H1 (cell line): ENCODE measurements around the gene PRRT2. TPM values are rescaled to one million over a fixed set of nuclear protein-coding genes. Genes with fewer than 3 reads are reported as not detected.
A peak's percentile ranks its signal among the peaks of the same experiment; 100 is the strongest.

Source experiments
- CTCF ChIA-PET: fragments of 300-600 bp; sonication (Branson Sonifier 250); formaldehyde crosslinking; loops from one replicate; lab custom pipeline; 2021; ENCODE audit not compliant: partially characterized antibody; lab: Charles Lee
- POLR2A ChIA-PET: fragments of 300-600 bp; sonication (Branson Sonifier 250); formaldehyde crosslinking; loops from one replicate; lab custom pipeline; 2021; ENCODE audit warnings: inconsistent platforms; ENCODE audit not compliant: partially characterized antibody; lab: Charles Lee
- DNase-seq, 2 experiments: peaks; one replicate each; pipeline versions ENCODE4 v3.0.0 to v3.0.0-alpha.2; 2010 to 2022; ENCODE audit warnings: low spot score in 2 of 2, low read depth in 1 of 2, mixed read lengths in 1 of 2
- FAIRE-seq: peaks from 2 replicates; lab custom pipeline; 2011; peaks lifted over from hg19 to GRCh38; lab: Jason Lieb, UNC
- H2AFZ ChIP-seq: 2 replicates; pipeline ENCODE4 v1.8.1; 2012; ENCODE audit warnings: low read length, inconsistent platforms
- H2AK5ac ChIP-seq: 2 replicates; pipeline ENCODE4 v1.6.1; 2013; ENCODE audit warnings: low read depth, low read length
- H2BK120ac ChIP-seq: replicated peaks from 2 replicates; pipeline ENCODE3; 2013; ENCODE audit warnings: low read depth, low read length, inconsistent platforms
- H2BK12ac ChIP-seq: 2 replicates; pipeline ENCODE4 v1.6.1; 2013; ENCODE audit warnings: low read depth, low read length
- H2BK15ac ChIP-seq: 2 replicates; pipeline ENCODE4 v1.6.1; 2013; ENCODE audit warnings: low read length
- H2BK20ac ChIP-seq: 2 replicates; pipeline ENCODE4 v1.6.1; 2013; ENCODE audit warnings: low read length
- H2BK5ac ChIP-seq: 2 replicates; pipeline ENCODE4 v1.6.1; 2013; ENCODE audit warnings: low read depth, low read length
- H3K14ac ChIP-seq: 2 replicates; pipeline ENCODE4 v1.6.1; 2013; ENCODE audit warnings: inconsistent platforms; ENCODE audit not compliant: insufficient read length
- H3K18ac ChIP-seq: 2 replicates; pipeline ENCODE4 v1.6.1; 2013; ENCODE audit warnings: low read length; ENCODE audit errors: extremely low read depth
- H3K23ac ChIP-seq: 2 replicates; pipeline ENCODE4 v1.6.1; 2013; ENCODE audit warnings: inconsistent platforms; ENCODE audit not compliant: insufficient read length
- H3K23me2 ChIP-seq: 2 replicates; pipeline ENCODE4 v1.6.1; 2013; ENCODE audit warnings: low read depth, low read length
- H3K27ac ChIP-seq: 2 replicates; pipeline ENCODE4 v1.6.1; 2011; ENCODE audit warnings: low read depth, low read length, inconsistent platforms
- H3K27me3 ChIP-seq, 4 experiments: replicated peaks in 1 of 4; 1 replicate in 1 of 4; 2 replicates in 3 of 4; pipeline versions ENCODE4 v1.6.1 to v1.8.1; 2011 to 2013; ENCODE audit warnings: low read length in 3 of 4, mild to moderate bottlenecking in 3 of 4, inconsistent platforms in 2 of 4, mixed read lengths in 2 of 4, moderate library complexity in 1 of 4; ENCODE audit not compliant: control insufficient read depth in 3 of 4, insufficient read depth in 3 of 4; ENCODE audit errors: extremely low read depth in 1 of 4
- H3K36me3 ChIP-seq, 4 experiments: 2 replicates each; pipeline versions ENCODE4 v1.6.1 to v1.8.1; 2011 to 2013; ENCODE audit warnings: mild to moderate bottlenecking in 4 of 4, low read length in 3 of 4, moderate library complexity in 2 of 4, control low read depth in 1 of 4, inconsistent platforms in 1 of 4; ENCODE audit not compliant: insufficient read depth in 4 of 4, control insufficient read depth in 2 of 4
- H3K4ac ChIP-seq: replicated peaks from 2 replicates; pipeline ENCODE3; 2013; ENCODE audit warnings: low read length, low read depth, mixed read lengths, inconsistent platforms; ENCODE audit not compliant: insufficient read length
- H3K4me1 ChIP-seq, 4 experiments: replicated peaks in 1 of 4; 1 replicate in 1 of 4; 2 replicates in 3 of 4; pipeline versions ENCODE4 v1.6.1 to v1.8.1; 2011 to 2013; ENCODE audit warnings: low read length in 3 of 4, inconsistent platforms in 2 of 4, mixed read lengths in 1 of 4; ENCODE audit not compliant: insufficient read depth in 4 of 4, control insufficient read depth in 3 of 4
- H3K4me2 ChIP-seq, 2 experiments: 2 replicates each; pipeline versions ENCODE4 v1.6.1 to v1.8.1; 2011 to 2013; ENCODE audit warnings: low read depth in 2 of 2, low read length in 2 of 2, control low read depth in 1 of 2, inconsistent platforms in 1 of 2, mild to moderate bottlenecking in 1 of 2; ENCODE audit not compliant: insufficient read depth in 1 of 2
- H3K4me3 ChIP-seq, 4 experiments: fragments of 200-600, 300-600 bp in 1 of 4; sonication (generic), shearing (Covaris generic), sonication (Bioruptor Twin) in 1 of 4; 2 replicates each; pipeline versions ENCODE4 v1.5.1 to v1.8.1; 2011 to 2016; ENCODE audit warnings: low read length in 4 of 4, low read depth in 3 of 4, control low read depth in 2 of 4, inconsistent platforms in 2 of 4, mild to moderate bottlenecking in 2 of 4, mixed read lengths in 1 of 4, moderate library complexity in 1 of 4; ENCODE audit not compliant: insufficient read depth in 2 of 4; ENCODE audit errors: extremely low read depth in 1 of 4
- H3K56ac ChIP-seq: replicated peaks from 2 replicates; pipeline ENCODE3; 2013; ENCODE audit warnings: low read depth, mild to moderate bottlenecking, mixed read lengths, low read length, inconsistent platforms; ENCODE audit not compliant: insufficient read length
- H3K79me1 ChIP-seq: 2 replicates; pipeline ENCODE4 v1.6.1; 2013; ENCODE audit warnings: low read depth, low read length, control low read depth
- H3K79me2 ChIP-seq, 2 experiments: 2 replicates each; pipeline versions ENCODE4 v1.6.1 to v1.8.1; 2012 to 2013; ENCODE audit warnings: low read length in 2 of 2, mild to moderate bottlenecking in 2 of 2, inconsistent platforms in 1 of 2; ENCODE audit not compliant: insufficient read depth in 2 of 2, control insufficient read depth in 1 of 2
- H3K9ac ChIP-seq, 4 experiments: replicated peaks in 1 of 4; 1 replicate in 1 of 4; 2 replicates in 3 of 4; pipeline versions ENCODE4 v1.6.1 to v1.8.1; 2011 to 2013; ENCODE audit warnings: low read depth in 3 of 4, low read length in 3 of 4, control low read depth in 2 of 4, mild to moderate bottlenecking in 2 of 4, moderate library complexity in 2 of 4, inconsistent platforms in 1 of 4; ENCODE audit errors: extremely low read depth in 1 of 4
- H3K9me3 ChIP-seq, 2 experiments: 2 replicates each; pipeline versions ENCODE4 v1.6.1 to v1.8.1; 2012 to 2013; ENCODE audit warnings: mild to moderate bottlenecking in 2 of 2, moderate library complexity in 2 of 2, control low read depth in 1 of 2, inconsistent platforms in 1 of 2, low read depth in 1 of 2, low read length in 1 of 2, mixed read lengths in 1 of 2; ENCODE audit not compliant: insufficient read depth in 2 of 2
- H4K20me1 ChIP-seq, 2 experiments: replicated peaks in 1 of 2; 2 replicates each; pipeline versions ENCODE3 to v1.8.1; 2011 to 2013; ENCODE audit warnings: inconsistent platforms in 2 of 2, low read length in 2 of 2, mild to moderate bottlenecking in 1 of 2; ENCODE audit not compliant: insufficient read depth in 2 of 2, control insufficient read depth in 1 of 2
- H4K5ac ChIP-seq: 2 replicates; pipeline ENCODE4 v1.6.1; 2013; ENCODE audit warnings: low read length, low read depth, mixed read lengths, inconsistent platforms; ENCODE audit not compliant: insufficient read length
- H4K8ac ChIP-seq: 2 replicates; pipeline ENCODE4 v1.8.0; 2013; ENCODE audit warnings: mild to moderate bottlenecking, moderate library complexity, low read length, inconsistent platforms; ENCODE audit not compliant: insufficient read depth; ENCODE audit errors: extremely low read depth
- H4K91ac ChIP-seq: replicated peaks from 2 replicates; pipeline ENCODE3; 2013; ENCODE audit warnings: low read length, mixed read lengths, inconsistent platforms; ENCODE audit not compliant: insufficient read length
- ASH2L ChIP-seq: fragments of 200-600, 300-600 bp; sonication (generic); IDR thresholded peaks from one replicate; pipeline ENCODE4 v1.7.1; 2017; ENCODE audit warnings: low read length
- ATF3 ChIP-seq: IDR thresholded peaks from 2 replicates; pipeline ENCODE4 v1.6.1; 2011; ENCODE audit warnings: low read depth, mild to moderate bottlenecking, low read length; ENCODE audit not compliant: insufficient read depth
- BCL11A ChIP-seq, 2 experiments: IDR thresholded peaks; one replicate each; pipeline ENCODE4 v1.6.1; 2011; ENCODE audit warnings: low read depth in 2 of 2, low read length in 2 of 2, mild to moderate bottlenecking in 2 of 2
- CBX5 ChIP-seq: fragments of 300-800, 300-1000 bp; sonication (generic); IDR thresholded peaks from 2 replicates; pipeline ENCODE4 v1.7.1; 2016; ENCODE audit warnings: antibody characterized with exemption, low read length, low read depth
- JUN ChIP-seq: IDR thresholded peaks from 2 replicates; pipeline ENCODE4 v1.6.1; 2011; ENCODE audit warnings: low read depth, mild to moderate bottlenecking, improper control_type of control experiment, low read length
- JUND ChIP-seq: IDR thresholded peaks from 2 replicates; pipeline ENCODE4 v1.6.1; 2011; ENCODE audit warnings: mild to moderate bottlenecking, improper control_type of control experiment, low read length
- MAX ChIP-seq: IDR thresholded peaks from 2 replicates; pipeline ENCODE4 v1.6.1; 2012; ENCODE audit warnings: inconsistent platforms
- POLR2AphosphoS5 ChIP-seq: IDR thresholded peaks from 2 replicates; pipeline ENCODE4 v1.6.1; 2011; ENCODE audit warnings: low read depth, low read length
- RFX5 ChIP-seq: IDR thresholded peaks from 2 replicates; pipeline ENCODE4 v1.6.1; 2011; ENCODE audit warnings: low read depth, low read length, improper control_type of control experiment, borderline replicate concordance
- SRF ChIP-seq: IDR thresholded peaks from 2 replicates; pipeline ENCODE4 v1.6.1; 2011; ENCODE audit warnings: mild to moderate bottlenecking, low read depth, low read length, moderate library complexity
- YY1 ChIP-seq: IDR thresholded peaks from 2 replicates; pipeline ENCODE4 v1.6.1; 2011; ENCODE audit warnings: low read depth, mild to moderate bottlenecking, low read length
- ZNF274 ChIP-seq: IDR thresholded peaks from 2 replicates; pipeline ENCODE4 v1.7.0; 2012; ENCODE audit warnings: low read length, borderline replicate concordance; ENCODE audit errors: extremely low read depth
- WGBS, 2 experiments: shearing (Covaris generic) in 1 of 2; methylation state at CpG; one replicate each; pipeline versions ENCODE4 v1.1.6 to v1.1.7; 2013 to 2015; ENCODE audit warnings: low lambda C conversion rate in 2 of 2, mixed read lengths in 2 of 2, inconsistent platforms in 1 of 2, low coverage in 1 of 2, missing lambda C conversion rate in 1 of 2; ENCODE audit not compliant: insufficient replicate concordance in 2 of 2, insufficient coverage in 1 of 2, insufficient read length in 1 of 2; ENCODE audit errors: extremely low coverage in 1 of 2, missing lambda C conversion rate in 1 of 2; 5-methylcytosine and 5-hydroxymethylcytosine counted together
- polyA plus RNA-seq, 7 experiments: library from polyadenylated mRNA; depleted of rRNA in 3 of 7; stranded (reverse) in 5 of 7; unstranded in 2 of 7; fragments of >200 nt in 5 of 7; fragments of 200-250 nt in 2 of 7; gene quantifications; 1 replicate in 5 of 7; 2 replicates in 1 of 7; 4 replicates in 1 of 7; pipeline versions ENCODE4 v1.2.1 to v1.2.3, GENCODE V29; 2011 to 2013; ENCODE audit warnings: missing spikeins in 2 of 7, mixed read lengths in 2 of 7
- total RNA-seq: library from RNA; stranded (reverse); fragmentation: NEBNext Ultra II Directional; extraction: Animal tissue kit (Norgen Biotek cat#: 25700); gene quantifications from 2 replicates; pipeline ENCODE4 v1.2.1, GENCODE V29; 2021

The PRRT2 gene
- total and polyA plus RNA-seq, 2 of the 8 experiments (the other 6 are each of a cell fraction or from before 2014, with no cell fraction given) = 12.8 to 32.6 TPM

GRCh38 chr16:29808219-29808900 lies 3.6 kb upstream of the PRRT2 start:
- Histone ChIP-seq H3K4me2 (peak overlapping the region; percentile 91 to 95), H2AK5ac (no peak overlapping the region), H3K36me3 (peaks cover 6 to 35% (median 11%) of the 10 kb centered on the region in 4 experiments), H3K4me3 (peak overlapping the region; percentile 54 to 85 (median 69)), H2AFZ (no peak overlapping the region), H4K20me1 (peaks cover 15 to 21% of the 10 kb centered on the region in 2 experiments), H2BK15ac (no peak overlapping the region), H2BK12ac (no peak overlapping the region), H3K9me3 (no peaks in the 10 kb centered on the region), H3K14ac (no peak overlapping the region), H4K8ac (no peak overlapping the region; the same call in 1 of the 2 replicates), H3K18ac (peak overlapping the region; percentile 55; the same call in 1 of the 2 replicates), H3K4me1 (peaks cover 0 to 47% (median 34%) of the 10 kb centered on the region in 4 experiments; a peak in 6 of 7 replicates), H3K27me3 (no peaks in the 10 kb centered on the region), H3K79me2 (peaks cover 7 to 29% of the 10 kb centered on the region in 2 experiments), H2BK5ac (peak overlapping the region; percentile 92), H3K4ac (no peak overlapping the region), H3K9ac (peak overlapping the region in 3 of 4 experiments; percentile 48 to 53 (median 51); a peak in 6 of 7 replicates), H3K23ac (no peak overlapping the region), H3K56ac (no peak overlapping the region), H3K23me2 (peaks cover 24% of the 10 kb centered on the region), H4K91ac (no peak overlapping the region), H3K79me1 (no peaks in the 10 kb centered on the region), H4K5ac (peak overlapping the region; percentile 55), H3K27ac (no peak overlapping the region), H2BK20ac (no peak overlapping the region), H2BK120ac (no peak overlapping the region)
- FAIRE-seq = no peak
- 74% methylated on average over 23 of the region's 25 CpGs; no CpG with 5 or more reads in 1 of the 2 experiments for WGBS, 2 experiments
- ChIA-PET CTCF (interaction anchor here (0.5 to 4.4 kb wide), 15 partner anchors 10 to 250 kb away, joined by 3 to 30 read pairs (median 3); partner anchors contain the start of genes KIF22, MVP and PAGR1), POLR2A (interaction anchor here (0.6 to 3.9 kb wide), 34 partner anchors 9 to 286 kb away, joined by 3 to 41 read pairs (median 5); partner anchors contain the start of genes ALDOA, ASPHD1, CDIPT and KIF22)
- DNase-seq = no peak
- TF ChIP-seq JUND = no peak
- TF ChIP-seq JUN = no peak
- no peak for TF ChIP-seq RFX5
- no peak for TF ChIP-seq BCL11A (IDR thresholded peaks at IDR 0.05; ENCODE audit: low read depth in 2 of 2, low read length in 2 of 2)
- TF ChIP-seq ASH2L = no peak
- no peak for TF ChIP-seq SRF
- no peak for TF ChIP-seq CBX5
- 0 out of 2 replicates have a peak, but pooled peaks have one; percentile 7 for TF ChIP-seq POLR2AphosphoS5
- no peak for TF ChIP-seq YY1
- TF ChIP-seq ZNF274 = no peak
- no peak for TF ChIP-seq ATF3
- no peak for TF ChIP-seq MAX
